GM23338 (cell line): Measurements from ENCODE around the gene BLACAT1.

Experiments used
- CTCF ChIP-seq, 2 experiments: fragments of 200-600 bp in 1 of 2; sonication (generic) in 1 of 2; conservative IDR thresholded peaks; 2 replicates each; pipeline versions ENCODE4 v1.5.1 to v1.6.1; 2016 to 2017; ENCODE audit warnings: antibody characterized with exemption in 2 of 2, low read depth in 2 of 2, mild to moderate bottlenecking in 2 of 2, moderate library complexity in 1 of 2
- POLR2AphosphoS5 ChIP-seq: IDR thresholded peaks from 2 replicates; pipeline ENCODE4 v1.6.1; 2016; ENCODE audit warnings: antibody characterized with exemption, low read depth
- ZNF114 ChIP-seq: fragments of 250-450 bp; sonication (Bioruptor Pico); IDR thresholded peaks from 2 replicates; pipeline ENCODE4 v1.5.0; 2020; ENCODE audit warnings: mild to moderate bottlenecking, moderate library complexity

- no peak for TF ChIP-seq POLR2AphosphoS5
- no peak for TF ChIP-seq CTCF (conservative IDR thresholded peaks at IDR 0.05; ENCODE audit: low read depth in 2 of 2)
- TF ChIP-seq ZNF114 (CRISPR knock-in tag): no peak
Measured at GRCh38 chr1:205491794-205492193, 35.9 kb upstream of the BLACAT1 start.
